ENCODE measurements around the gene PDCD1. TPM values are rescaled to one million over a fixed set of nuclear protein-coding genes. Genes with fewer than 3 reads are reported as not detected.

Gene PDCD1
- total RNA-seq, 1 experiment from 2014 or later, result 0.22 TPM

DNA sequence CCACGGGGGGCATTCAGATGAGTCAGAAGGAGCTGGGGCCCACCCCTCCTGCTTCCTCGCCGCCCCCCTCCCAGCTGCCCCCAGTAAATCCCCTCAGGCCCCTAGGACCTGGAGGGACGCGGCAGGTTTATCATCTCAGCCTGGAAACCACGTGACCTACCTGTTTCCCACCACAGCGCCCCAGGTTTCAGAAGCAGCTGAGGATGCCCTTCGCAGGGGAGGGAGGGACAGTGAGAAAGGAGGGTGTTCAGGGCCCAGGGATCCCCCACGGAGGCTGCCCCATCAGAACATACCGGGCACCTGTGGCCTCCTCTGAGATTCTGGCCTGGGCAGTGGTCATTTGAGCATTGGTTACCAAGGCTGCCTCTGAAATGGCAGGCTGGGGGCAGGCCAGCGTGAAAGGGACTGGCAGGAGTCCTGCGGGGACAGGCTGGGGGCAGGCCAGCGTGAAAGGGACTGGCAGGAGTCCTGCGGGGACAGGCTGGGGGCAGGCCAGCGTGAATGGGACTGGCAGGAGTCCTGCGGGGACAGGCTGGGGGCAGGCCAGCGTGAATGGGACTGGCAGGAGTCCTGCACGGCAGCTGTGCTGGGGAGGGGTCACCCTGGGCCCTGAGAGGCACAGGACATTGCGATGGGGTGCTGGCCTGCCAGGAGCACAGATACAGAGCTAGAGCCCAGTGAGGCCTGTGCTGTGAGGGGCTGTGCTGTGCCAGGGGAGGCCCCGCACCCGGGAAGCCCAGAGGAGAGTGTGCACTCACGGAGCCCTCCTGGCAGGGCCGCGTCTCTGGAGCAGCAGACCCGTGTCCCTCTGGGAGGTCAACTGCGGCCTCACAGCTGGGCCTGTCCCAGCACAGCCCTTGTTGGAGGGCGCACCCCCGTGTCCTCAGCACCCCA is 48.1 kb downstream of the PDCD1 start:
- H3K27me3 ChIP-seq (ENCODE audit: insufficient read depth, low read length), result no peaks in the 10 kb centered on the region
- RAD21 ChIA-PET (ENCODE audit: low non-redundant PET in 1 of 2, low total read pairs in 2 of 2, uncharacterized antibody in 2 of 2, unreplicated experiment in 2 of 2), result no interaction called here
- H2AFZ ChIP-seq (ENCODE audit: low read depth, low read length, poor library complexity, severe bottlenecking), result no peak overlapping the region
- H3K9me2 ChIP-seq (ENCODE audit: insufficient read depth), result no peaks in the 10 kb centered on the region
- no peaks in the 10 kb centered on the region for H3K9me3 ChIP-seq (ENCODE audit: control insufficient read depth in 1 of 2, insufficient read depth in 1 of 2, low read depth in 1 of 2, low read length in 2 of 2)
- DNase-seq (ENCODE audit: low read depth, low spot score) (no peak), ATAC-seq (no peak; the same call in 1 of the 2 replicates)
- H3K4me1 ChIP-seq (ENCODE audit: control insufficient read depth in 1 of 2, insufficient read depth in 2 of 2, low read length in 2 of 2), result no peaks in the 10 kb centered on the region
- TF ChIP-seq YY1 (IDR thresholded peaks at IDR 0.05; ENCODE audit: extremely low read depth, insufficient replicate concordance, low read depth, low read length) (no peak), SRF (IDR thresholded peaks at IDR 0.05; ENCODE audit: low read depth) (no peak), RAD21 (IDR thresholded peaks at IDR 0.05; ENCODE audit: low read depth) (no peak), ELF1 (IDR thresholded peaks at IDR 0.05; ENCODE audit: borderline replicate concordance, low read depth) (no peak), CEBPB (IDR thresholded peaks at IDR 0.05; ENCODE audit: low read depth) (no peak), EZH2 (IDR thresholded peaks at IDR 0.05) (no peak)
- H4K20me1 ChIP-seq (ENCODE audit: insufficient read depth), result no peaks in the 10 kb centered on the region
- H3K4me3 ChIP-seq (replicated peaks in 1 of 2; ENCODE audit: low read depth in 1 of 2, low read length in 2 of 2), result no peak overlapping the region
- H3K36me3 ChIP-seq (ENCODE audit: control insufficient read depth in 1 of 2, insufficient read depth in 2 of 2, low read length in 2 of 2), result no peaks in the 10 kb centered on the region
- no peak overlapping the region for H3K4me2 ChIP-seq (ENCODE audit: low read length)
- no TSS peak for BruUV-seq (replicated peaks)
- H3K79me2 ChIP-seq (ENCODE audit: insufficient read depth, low read length), result no peaks in the 10 kb centered on the region
- intact Hi-C loops (cut with micrococcal nuclease), result no loop called here
- POLR2A ChIA-PET, result no interaction called here
- no peak overlapping the region for H3K9ac ChIP-seq (ENCODE audit: low read length)
- CTCF ChIA-PET, result no interaction called here
- no peak overlapping the region for H3K27ac ChIP-seq (ENCODE audit: low read depth, low read length)

DNA sequence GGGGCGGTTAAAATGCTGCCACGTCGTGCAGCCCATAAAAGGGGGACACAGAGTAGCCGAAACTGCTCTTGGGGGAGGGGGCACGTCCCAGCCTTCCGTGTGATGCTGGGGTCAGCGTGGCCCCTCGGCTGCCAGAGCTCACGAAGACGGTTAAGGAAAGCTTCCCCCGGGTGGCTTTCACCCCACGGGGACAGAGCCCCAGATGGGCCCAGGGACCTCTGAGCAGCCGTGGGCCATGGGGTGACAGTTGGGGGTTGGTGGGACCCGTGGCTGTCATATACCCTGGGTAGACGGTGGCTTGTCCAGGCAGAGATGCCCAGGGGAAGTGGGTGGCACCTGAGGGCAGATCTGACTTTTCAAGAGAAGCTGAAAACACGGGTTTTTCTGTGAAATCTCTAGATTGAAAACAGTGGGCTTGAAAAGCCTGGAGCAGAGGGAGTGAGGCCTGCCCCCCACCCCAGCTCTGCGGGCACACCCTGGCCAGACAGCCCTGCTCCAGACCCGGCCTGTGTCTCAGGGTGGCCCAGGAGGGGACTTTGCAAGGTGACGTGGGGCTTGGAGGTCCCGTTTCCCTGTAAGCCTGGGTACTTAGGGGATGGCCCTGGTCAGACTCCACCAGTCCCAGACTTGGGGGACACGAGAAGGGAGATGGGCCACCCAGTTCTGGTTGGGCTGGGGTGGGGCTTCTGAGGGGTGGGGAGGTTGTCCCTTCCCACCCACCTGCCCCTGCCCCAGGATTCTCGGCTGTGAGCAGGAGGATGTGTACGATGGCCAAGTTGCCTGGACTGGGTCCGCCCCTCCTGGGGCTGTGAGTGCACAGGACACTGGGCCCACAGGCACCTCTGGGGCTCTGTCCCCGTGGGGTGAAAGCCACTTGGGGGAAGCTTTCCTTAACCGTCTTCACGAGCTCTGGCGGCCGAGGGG is 49.0 kb downstream of the PDCD1 start:
- no peak overlapping the region for H3K4me3 ChIP-seq (replicated peaks in 1 of 2; ENCODE audit: low read depth in 1 of 2, low read length in 2 of 2)
- H3K9me3 ChIP-seq (ENCODE audit: control insufficient read depth in 1 of 2, insufficient read depth in 1 of 2, low read depth in 1 of 2, low read length in 2 of 2), result no peaks in the 10 kb centered on the region
- H3K36me3 ChIP-seq (ENCODE audit: control insufficient read depth in 1 of 2, insufficient read depth in 2 of 2, low read length in 2 of 2), result no peaks in the 10 kb centered on the region
- no peak overlapping the region for H3K4me2 ChIP-seq (ENCODE audit: low read length)
- H3K9me2 ChIP-seq (ENCODE audit: insufficient read depth), result no peaks in the 10 kb centered on the region
- H4K20me1 ChIP-seq (ENCODE audit: insufficient read depth), result no peaks in the 10 kb centered on the region
- no peak overlapping the region for H3K9ac ChIP-seq (ENCODE audit: low read length)
- BruUV-seq (replicated peaks), result no TSS peak
- no peak overlapping the region for H2AFZ ChIP-seq (ENCODE audit: low read depth, low read length, poor library complexity, severe bottlenecking)
- no peak overlapping the region for H3K27ac ChIP-seq (ENCODE audit: low read depth, low read length)
- POLR2A ChIA-PET, result no interaction called here
- RAD21 ChIA-PET (ENCODE audit: low non-redundant PET in 1 of 2, low total read pairs in 2 of 2, uncharacterized antibody in 2 of 2, unreplicated experiment in 2 of 2), result interaction anchor here in 1 of 2 experiments (0.6 kb wide), 1 partner anchor 37 kb away, joined by 3 read pairs; no protein-coding TSS in a partner anchor
- no peaks in the 10 kb centered on the region for H3K79me2 ChIP-seq (ENCODE audit: insufficient read depth, low read length)
- intact Hi-C loops (cut with micrococcal nuclease), result no loop called here
- DNase-seq (ENCODE audit: low read depth, low spot score) (no peak), ATAC-seq (no peak)
- CTCF ChIA-PET, result no interaction called here
- H3K4me1 ChIP-seq (ENCODE audit: control insufficient read depth in 1 of 2, insufficient read depth in 2 of 2, low read length in 2 of 2), result no peaks in the 10 kb centered on the region
- no peaks in the 10 kb centered on the region for H3K27me3 ChIP-seq (ENCODE audit: insufficient read depth, low read length)
- TF ChIP-seq, protein P1, sequence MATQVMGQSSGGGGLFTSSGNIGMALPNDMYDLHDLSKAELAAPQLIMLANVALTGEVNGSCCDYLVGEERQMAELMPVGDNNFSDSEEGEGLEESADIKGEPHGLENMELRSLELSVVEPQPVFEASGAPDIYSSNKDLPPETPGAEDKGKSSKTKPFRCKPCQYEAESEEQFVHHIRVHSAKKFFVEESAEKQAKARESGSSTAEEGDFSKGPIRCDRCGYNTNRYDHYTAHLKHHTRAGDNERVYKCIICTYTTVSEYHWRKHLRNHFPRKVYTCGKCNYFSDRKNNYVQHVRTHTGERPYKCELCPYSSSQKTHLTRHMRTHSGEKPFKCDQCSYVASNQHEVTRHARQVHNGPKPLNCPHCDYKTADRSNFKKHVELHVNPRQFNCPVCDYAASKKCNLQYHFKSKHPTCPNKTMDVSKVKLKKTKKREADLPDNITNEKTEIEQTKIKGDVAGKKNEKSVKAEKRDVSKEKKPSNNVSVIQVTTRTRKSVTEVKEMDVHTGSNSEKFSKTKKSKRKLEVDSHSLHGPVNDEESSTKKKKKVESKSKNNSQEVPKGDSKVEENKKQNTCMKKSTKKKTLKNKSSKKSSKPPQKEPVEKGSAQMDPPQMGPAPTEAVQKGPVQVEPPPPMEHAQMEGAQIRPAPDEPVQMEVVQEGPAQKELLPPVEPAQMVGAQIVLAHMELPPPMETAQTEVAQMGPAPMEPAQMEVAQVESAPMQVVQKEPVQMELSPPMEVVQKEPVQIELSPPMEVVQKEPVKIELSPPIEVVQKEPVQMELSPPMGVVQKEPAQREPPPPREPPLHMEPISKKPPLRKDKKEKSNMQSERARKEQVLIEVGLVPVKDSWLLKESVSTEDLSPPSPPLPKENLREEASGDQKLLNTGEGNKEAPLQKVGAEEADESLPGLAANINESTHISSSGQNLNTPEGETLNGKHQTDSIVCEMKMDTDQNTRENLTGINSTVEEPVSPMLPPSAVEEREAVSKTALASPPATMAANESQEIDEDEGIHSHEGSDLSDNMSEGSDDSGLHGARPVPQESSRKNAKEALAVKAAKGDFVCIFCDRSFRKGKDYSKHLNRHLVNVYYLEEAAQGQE (IDR thresholded peaks at IDR 0.05; ENCODE audit: low read depth), result no peak
- no peak for TF ChIP-seq SIN3A (IDR thresholded peaks at IDR 0.05; ENCODE audit: low read depth)
- no peak for TF ChIP-seq EZH2 (IDR thresholded peaks at IDR 0.05)
- TF ChIP-seq, protein P2, sequence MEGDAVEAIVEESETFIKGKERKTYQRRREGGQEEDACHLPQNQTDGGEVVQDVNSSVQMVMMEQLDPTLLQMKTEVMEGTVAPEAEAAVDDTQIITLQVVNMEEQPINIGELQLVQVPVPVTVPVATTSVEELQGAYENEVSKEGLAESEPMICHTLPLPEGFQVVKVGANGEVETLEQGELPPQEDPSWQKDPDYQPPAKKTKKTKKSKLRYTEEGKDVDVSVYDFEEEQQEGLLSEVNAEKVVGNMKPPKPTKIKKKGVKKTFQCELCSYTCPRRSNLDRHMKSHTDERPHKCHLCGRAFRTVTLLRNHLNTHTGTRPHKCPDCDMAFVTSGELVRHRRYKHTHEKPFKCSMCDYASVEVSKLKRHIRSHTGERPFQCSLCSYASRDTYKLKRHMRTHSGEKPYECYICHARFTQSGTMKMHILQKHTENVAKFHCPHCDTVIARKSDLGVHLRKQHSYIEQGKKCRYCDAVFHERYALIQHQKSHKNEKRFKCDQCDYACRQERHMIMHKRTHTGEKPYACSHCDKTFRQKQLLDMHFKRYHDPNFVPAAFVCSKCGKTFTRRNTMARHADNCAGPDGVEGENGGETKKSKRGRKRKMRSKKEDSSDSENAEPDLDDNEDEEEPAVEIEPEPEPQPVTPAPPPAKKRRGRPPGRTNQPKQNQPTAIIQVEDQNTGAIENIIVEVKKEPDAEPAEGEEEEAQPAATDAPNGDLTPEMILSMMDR (IDR thresholded peaks at IDR 0.05 in 2 of 3, conservative IDR thresholded peaks at IDR 0.05 in 1 of 3; ENCODE audit: borderline replicate concordance in 1 of 3, insufficient read depth in 1 of 3, low read depth in 2 of 3, low read length in 2 of 3), result no peak
- TF ChIP-seq RAD21 (IDR thresholded peaks at IDR 0.05; ENCODE audit: low read depth), result no peak
- TF ChIP-seq FOSL1 (IDR thresholded peaks at IDR 0.05; ENCODE audit: low read depth), result no peak
- no peak for TF ChIP-seq TCF7L2 (IDR thresholded peaks at IDR 0.05; ENCODE audit: borderline replicate concordance, extremely low read depth, insufficient read depth, insufficient read length)
- no peak for TF ChIP-seq EGR1 (IDR thresholded peaks at IDR 0.05; ENCODE audit: low read depth)

All from HCT116 (cell line).